Measurements from ENCODE around the gene LIN9.

LIN9 gene

DNA sequence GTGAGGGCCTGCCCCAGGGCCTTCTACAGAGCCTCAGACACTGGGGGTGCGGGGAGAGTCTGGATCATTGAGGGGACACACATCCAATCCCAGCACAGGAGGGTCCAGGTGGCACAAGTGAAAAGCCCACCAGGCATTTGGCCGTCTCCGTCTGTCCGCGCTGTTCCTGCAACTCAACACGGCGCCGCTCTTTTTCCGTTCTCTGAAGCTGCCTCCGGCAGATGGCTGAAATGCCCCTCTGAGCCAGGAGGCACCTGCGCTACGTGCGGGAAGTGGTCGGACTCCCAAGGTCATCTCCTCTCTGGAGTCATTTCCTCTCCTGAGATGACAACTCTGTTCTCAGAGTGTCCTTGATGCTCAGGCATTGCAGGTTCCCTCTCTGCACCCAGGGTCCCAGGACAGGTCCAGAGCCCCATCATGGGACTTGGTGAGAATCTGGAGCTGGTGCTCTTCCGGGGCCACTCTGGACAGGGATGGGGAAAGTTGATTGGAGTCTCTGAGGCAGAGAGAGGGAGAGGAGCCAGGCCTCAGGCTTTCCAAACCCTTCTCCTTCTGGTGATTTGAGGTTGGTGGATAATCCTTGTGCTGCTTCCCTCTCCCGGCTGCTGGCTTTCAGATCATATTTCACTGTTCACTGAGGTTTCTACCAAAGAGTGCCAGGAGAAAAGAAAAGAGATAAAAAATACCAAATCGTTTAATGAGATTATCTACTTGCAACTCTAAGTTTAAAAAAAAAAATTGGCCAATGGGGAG lies 99.5 kb downstream of the LIN9 start:
- no peak for TF ChIP-seq EZH2phosphoT487 (conservative IDR thresholded peaks at IDR 0.05; ENCODE audit: low read length)
- TF ChIP-seq, protein P1, sequence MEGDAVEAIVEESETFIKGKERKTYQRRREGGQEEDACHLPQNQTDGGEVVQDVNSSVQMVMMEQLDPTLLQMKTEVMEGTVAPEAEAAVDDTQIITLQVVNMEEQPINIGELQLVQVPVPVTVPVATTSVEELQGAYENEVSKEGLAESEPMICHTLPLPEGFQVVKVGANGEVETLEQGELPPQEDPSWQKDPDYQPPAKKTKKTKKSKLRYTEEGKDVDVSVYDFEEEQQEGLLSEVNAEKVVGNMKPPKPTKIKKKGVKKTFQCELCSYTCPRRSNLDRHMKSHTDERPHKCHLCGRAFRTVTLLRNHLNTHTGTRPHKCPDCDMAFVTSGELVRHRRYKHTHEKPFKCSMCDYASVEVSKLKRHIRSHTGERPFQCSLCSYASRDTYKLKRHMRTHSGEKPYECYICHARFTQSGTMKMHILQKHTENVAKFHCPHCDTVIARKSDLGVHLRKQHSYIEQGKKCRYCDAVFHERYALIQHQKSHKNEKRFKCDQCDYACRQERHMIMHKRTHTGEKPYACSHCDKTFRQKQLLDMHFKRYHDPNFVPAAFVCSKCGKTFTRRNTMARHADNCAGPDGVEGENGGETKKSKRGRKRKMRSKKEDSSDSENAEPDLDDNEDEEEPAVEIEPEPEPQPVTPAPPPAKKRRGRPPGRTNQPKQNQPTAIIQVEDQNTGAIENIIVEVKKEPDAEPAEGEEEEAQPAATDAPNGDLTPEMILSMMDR (IDR thresholded peaks at IDR 0.05; ENCODE audit: insufficient read depth, low read length, poor library complexity, severe bottlenecking): no peak
- H4K20me1 ChIP-seq (ENCODE audit: low read depth, low read length): no peaks in the 10 kb centered on the region
- no peak overlapping the region for H3K4me3 ChIP-seq (ENCODE audit: insufficient read depth, low read length, poor library complexity, severe bottlenecking)

DNA sequence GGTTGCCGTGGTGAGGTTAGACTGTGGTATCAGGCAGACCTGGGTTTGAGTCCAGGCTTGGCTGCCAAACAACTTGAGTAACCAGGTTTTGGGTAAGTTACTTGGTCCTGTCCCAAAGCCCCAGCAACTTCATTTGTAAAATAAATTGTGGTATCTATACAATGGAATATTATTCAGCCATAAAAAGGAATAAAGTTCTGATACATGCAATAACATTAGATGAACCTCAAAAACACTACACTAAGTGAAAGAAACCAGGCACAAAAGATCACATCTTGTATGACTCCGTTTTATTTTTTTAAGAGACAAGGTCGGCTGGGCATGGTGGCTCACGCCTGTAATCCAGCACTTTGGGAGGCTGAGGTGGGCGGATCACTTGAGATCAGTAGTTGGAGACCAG lies 101.9 kb downstream of the LIN9 start:
- Histone ChIP-seq H3F3A (ENCODE audit: insufficient read depth) (no peaks in the 10 kb centered on the region), H3K27me3 (ENCODE audit: low read length) (no peaks in the 10 kb centered on the region), H3K4me2 (ENCODE audit: low read depth, low read length, poor library complexity, severe bottlenecking) (no peak overlapping the region), H3K27ac (ENCODE audit: low read depth, low read length) (no peak overlapping the region), H3K4me3 (ENCODE audit: insufficient read depth, low read length, poor library complexity, severe bottlenecking) (no peak overlapping the region), H3K79me2 (ENCODE audit: insufficient read depth, low read length) (no peaks in the 10 kb centered on the region), H3K9me3 (ENCODE audit: insufficient read depth, low read length) (no peaks in the 10 kb centered on the region), H2AFZ (ENCODE audit: low read depth, low read length, severe bottlenecking) (no peak overlapping the region), H3K9ac (ENCODE audit: low read length) (no peak overlapping the region), H3K36me3 (ENCODE audit: low read length) (no peaks in the 10 kb centered on the region), H3K9me2 (replicated peaks; ENCODE audit: insufficient read depth, low read length) (no peaks in the 10 kb centered on the region), H4K20me1 (ENCODE audit: low read depth, low read length) (no peaks in the 10 kb centered on the region)
- TF ChIP-seq, protein P1 (IDR thresholded peaks at IDR 0.05; ENCODE audit: insufficient read depth, low read length, poor library complexity, severe bottlenecking): no peak
- TF ChIP-seq EZH2phosphoT487 (conservative IDR thresholded peaks at IDR 0.05; ENCODE audit: low read length): no peak

More for the DNA sequence above, 99.5 kb downstream of the LIN9 start:
- H3K4me2 ChIP-seq (ENCODE audit: low read depth, low read length, poor library complexity, severe bottlenecking): no peak overlapping the region
- no peak overlapping the region for H2AFZ ChIP-seq (ENCODE audit: low read depth, low read length, severe bottlenecking)
- H3K27ac ChIP-seq (ENCODE audit: low read depth, low read length): no peak overlapping the region
- no peaks in the 10 kb centered on the region for H3K36me3 ChIP-seq (ENCODE audit: low read length)
- no peaks in the 10 kb centered on the region for H3F3A ChIP-seq (ENCODE audit: insufficient read depth)
- no peaks in the 10 kb centered on the region for H3K79me2 ChIP-seq (ENCODE audit: insufficient read depth, low read length)
- no peaks in the 10 kb centered on the region for H3K9me2 ChIP-seq (replicated peaks; ENCODE audit: insufficient read depth, low read length)
- H3K27me3 ChIP-seq (ENCODE audit: low read length): no peaks in the 10 kb centered on the region
- no peaks in the 10 kb centered on the region for H3K9me3 ChIP-seq (ENCODE audit: insufficient read depth, low read length)
- no peak overlapping the region for H3K9ac ChIP-seq (ENCODE audit: low read length)

DNA sequence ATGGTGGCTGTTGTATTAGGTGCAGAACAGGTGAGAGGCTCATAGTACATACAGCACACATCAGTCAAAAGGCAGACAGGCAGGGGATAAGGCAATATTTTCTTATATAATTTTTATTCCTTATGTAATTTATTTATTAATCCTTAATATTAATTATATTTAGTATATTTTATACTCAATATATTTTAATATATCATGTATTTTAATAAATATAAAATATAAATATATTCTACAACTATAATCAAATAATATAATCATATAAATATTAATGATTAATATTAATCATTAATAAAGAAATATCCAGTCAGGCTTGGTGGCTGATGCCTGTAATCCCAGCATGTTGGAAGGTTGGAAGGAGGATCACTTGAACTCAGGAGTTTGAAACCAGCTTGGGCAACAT lies 104.8 kb downstream of the LIN9 start:
- H3K27me3 ChIP-seq (ENCODE audit: low read length): no peaks in the 10 kb centered on the region
- H3K4me3 ChIP-seq (ENCODE audit: insufficient read depth, low read length, poor library complexity, severe bottlenecking): no peak overlapping the region
- TF ChIP-seq, protein P1 (IDR thresholded peaks at IDR 0.05; ENCODE audit: insufficient read depth, low read length, poor library complexity, severe bottlenecking): no peak
- TF ChIP-seq EZH2phosphoT487 (conservative IDR thresholded peaks at IDR 0.05; ENCODE audit: low read length): no peak
- H3F3A ChIP-seq (ENCODE audit: insufficient read depth): no peaks in the 10 kb centered on the region
- H3K79me2 ChIP-seq (ENCODE audit: insufficient read depth, low read length): no peaks in the 10 kb centered on the region
- no peak overlapping the region for H3K9ac ChIP-seq (ENCODE audit: low read length)
- no peak overlapping the region for H2AFZ ChIP-seq (ENCODE audit: low read depth, low read length, severe bottlenecking)
- no peaks in the 10 kb centered on the region for H3K36me3 ChIP-seq (ENCODE audit: low read length)
- no peaks in the 10 kb centered on the region for H3K9me3 ChIP-seq (ENCODE audit: insufficient read depth, low read length)
- H3K9me2 ChIP-seq (replicated peaks; ENCODE audit: insufficient read depth, low read length): no peaks in the 10 kb centered on the region
- no peak overlapping the region for H3K27ac ChIP-seq (ENCODE audit: low read depth, low read length)
- H3K4me2 ChIP-seq (ENCODE audit: low read depth, low read length, poor library complexity, severe bottlenecking): no peak overlapping the region
- H4K20me1 ChIP-seq (ENCODE audit: low read depth, low read length): no peaks in the 10 kb centered on the region

All from SU-DHL-6 (cell line).